Urinary bladder (tissue), 4 donors: ENCODE data around the gene FCHO2. TPM values are rescaled to one million over a fixed set of nuclear protein-coding genes. Genes with fewer than 3 reads are reported as not detected.
A peak's percentile ranks its signal among the peaks of the same experiment; 100 is the strongest.

Experiments
- DNase-seq: peaks from one replicate; pipeline ENCODE4 v3.0.0-alpha.2; 2015; ENCODE audit errors: extremely low spot score
- H3K27ac ChIP-seq: one replicate; pipeline ENCODE4 v1.5.1; 2013; ENCODE audit warnings: low read depth, mild to moderate bottlenecking, moderate library complexity
- H3K36me3 ChIP-seq: one replicate; pipeline ENCODE4 v1.6.1; 2013; ENCODE audit warnings: mild to moderate bottlenecking, moderate library complexity; ENCODE audit not compliant: insufficient read depth
- H3K4me1 ChIP-seq: one replicate; pipeline ENCODE4 v1.6.1; 2013; ENCODE audit warnings: mild to moderate bottlenecking, moderate library complexity; ENCODE audit not compliant: insufficient read depth
- H3K4me3 ChIP-seq: one replicate; pipeline ENCODE4 v1.5.1; 2013; ENCODE audit warnings: low read depth, low read length
- WGBS: extraction: QIAGEN DNeasy Blood & Tissue Kit; methylation state at CpG from one replicate; pipeline ENCODE4 v1.1.7; 2013; 5-methylcytosine and 5-hydroxymethylcytosine counted together
- polyA plus RNA-seq: library from polyadenylated mRNA; stranded (reverse); fragments of 200-250 nt; gene quantifications from one replicate; pipeline ENCODE4 v1.2.3, GENCODE V29; 2013
- total RNA-seq: library from RNA; depleted of rRNA; stranded (reverse); fragments of >200 nt; gene quantifications from one replicate; pipeline ENCODE4 v1.2.3, GENCODE V29; 2014
- donor health status: healthy with polysubstance abuse.
- donor health status: healthy.

FCHO2 gene
- total and polyA plus RNA-seq, 2 donors = 14.5 to 55.5 TPM

DNA sequence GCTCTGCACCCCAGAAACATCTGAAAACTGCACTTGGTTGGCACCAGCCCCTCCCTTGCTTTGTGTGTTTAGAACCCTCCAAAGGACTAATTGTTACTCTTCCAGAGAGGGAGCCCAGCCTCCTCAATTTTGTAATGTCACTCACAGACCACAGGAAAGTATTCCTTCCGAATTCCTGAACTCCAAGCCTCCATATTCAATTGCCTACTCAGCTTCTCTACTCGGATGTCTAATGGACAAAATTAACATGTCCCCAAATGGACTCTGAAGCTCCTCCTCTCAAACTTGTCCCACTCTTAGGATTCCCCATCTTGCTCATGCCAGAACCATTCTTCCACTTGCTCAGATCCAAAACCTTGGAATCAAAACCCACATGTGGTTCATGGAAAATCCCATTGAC is 160.7 kb downstream of the FCHO2 start:
- WGBS = 77% methylated on average over 2 of the region's 2 CpGs
- peaks cover 5% of the 10 kb centered on the region for H3K4me1 ChIP-seq
- no peaks in the 10 kb centered on the region for H3K36me3 ChIP-seq
- no peak for DNase-seq
- H3K27ac ChIP-seq = no peak overlapping the region
- H3K4me3 ChIP-seq = no peak overlapping the region

GRCh38 chr5:73117088-73117740 is 161.4 kb downstream of the FCHO2 start:
- peaks cover 5% of the 10 kb centered on the region for H3K4me1 ChIP-seq
- DNase-seq = no peak
- WGBS = 79% methylated on average over 3 of the region's 3 CpGs
- no peak overlapping the region for H3K4me3 ChIP-seq
- H3K27ac ChIP-seq = no peak overlapping the region
- H3K36me3 ChIP-seq = no peaks in the 10 kb centered on the region

- DNase-seq = no peak
- H3K4me3 ChIP-seq = no peak overlapping the region
- 87% methylated on average over 5 of the region's 5 CpGs for WGBS
- no peak overlapping the region for H3K27ac ChIP-seq
- no peaks in the 10 kb centered on the region for H3K36me3 ChIP-seq
- H3K4me1 ChIP-seq = peaks cover 5% of the 10 kb centered on the region
Measured at GRCh38 chr5:73118391-73118973, 162.6 kb downstream of the FCHO2 start.

GRCh38 chr5:73119451-73120157 is 163.8 kb downstream of the FCHO2 start:
- Histone ChIP-seq H3K4me3 (peak overlapping the region; percentile 46), H3K36me3 (no peaks in the 10 kb centered on the region), H3K27ac (no peak overlapping the region), H3K4me1 (peaks cover 5% of the 10 kb centered on the region)
- DNase-seq = no peak
- 25% methylated on average over 40 of the region's 40 CpGs for WGBS

DNA sequence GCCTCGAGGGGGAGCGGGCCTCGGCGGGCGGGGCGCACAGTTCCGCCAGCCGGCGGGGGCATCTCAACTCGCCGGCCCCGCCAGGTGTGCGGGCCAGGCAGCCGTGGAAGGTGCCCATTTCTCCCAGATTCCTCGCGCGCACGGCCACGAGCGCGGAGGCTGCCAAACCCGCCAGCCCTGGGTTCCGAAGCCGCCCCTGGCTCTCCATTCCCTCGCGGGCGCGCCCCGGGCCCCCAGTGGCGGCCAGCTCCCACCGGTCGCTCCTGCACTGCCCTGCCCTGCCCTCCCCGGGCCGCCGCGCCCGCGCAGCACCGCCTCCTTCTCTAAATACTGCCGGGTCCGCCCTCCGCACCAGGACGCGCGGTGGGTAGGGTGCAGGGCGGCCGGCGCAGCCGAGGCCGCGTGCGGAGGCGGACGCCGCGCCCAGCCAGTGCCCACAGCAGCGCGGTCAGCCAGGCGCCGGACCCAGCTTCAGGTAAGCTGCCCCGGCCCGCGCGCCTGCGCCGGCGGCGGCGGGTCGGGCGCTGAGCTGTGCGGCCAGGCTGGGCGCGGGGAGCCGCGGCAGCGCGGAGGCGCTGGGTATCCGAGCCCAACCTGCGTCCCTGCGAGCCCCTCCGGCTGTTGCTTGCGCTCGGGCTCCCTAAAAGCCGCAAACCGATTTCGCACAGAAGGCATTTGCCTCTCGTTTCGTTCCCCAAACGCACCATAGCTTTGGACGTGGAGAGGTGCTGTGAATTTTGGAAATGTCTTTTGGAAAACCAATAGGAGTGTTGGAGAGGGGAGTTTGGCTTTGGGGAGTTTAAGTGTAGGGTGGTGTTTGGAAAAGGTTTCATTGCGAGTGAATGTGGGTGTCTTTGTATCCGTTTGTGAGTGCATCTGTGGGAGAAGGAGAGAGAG is 164.6 kb downstream of the FCHO2 start, which contains the start of gene TMEM171:
TMEM171 (plus strand) TSS at position 354 of the 897 bp plus-strand sequence. CDS start 2,799 bp downstream, outside the sequence.
- no peaks in the 10 kb centered on the region for H3K36me3 ChIP-seq
- H3K27ac ChIP-seq = no peak within 1 kb of the TSS
- WGBS = under 1% methylated on average over 94 of the region's 94 CpGs
- H3K4me1 ChIP-seq = peaks cover 5% of the 10 kb centered on the region
- H3K4me3 ChIP-seq = peak within 1 kb of the TSS; percentile 46
- DNase-seq = no peak

DNA sequence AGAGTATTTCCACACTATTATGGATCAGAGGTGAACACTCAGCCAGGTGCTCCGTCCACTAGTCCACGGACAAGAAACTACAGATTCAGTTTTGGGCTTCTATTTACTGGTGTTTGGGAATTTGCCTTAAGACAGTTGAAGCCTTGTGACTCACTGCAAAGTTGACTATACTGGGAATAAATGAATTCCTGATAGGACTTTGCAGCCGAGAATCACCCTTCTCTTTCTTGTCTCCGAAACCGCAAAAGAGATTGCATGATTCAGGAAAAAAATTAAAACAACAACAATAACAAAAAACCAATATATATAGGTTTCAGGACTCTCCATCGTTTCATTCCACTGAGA is 165.2 kb downstream of the FCHO2 start:
- H3K27ac ChIP-seq = no peak overlapping the region
- H3K4me3 ChIP-seq = no peak overlapping the region
- DNase-seq = no peak
- no peaks in the 10 kb centered on the region for H3K36me3 ChIP-seq
- WGBS = 35% methylated on average over 6 of the region's 6 CpGs
- peaks cover 5% of the 10 kb centered on the region for H3K4me1 ChIP-seq

DNA sequence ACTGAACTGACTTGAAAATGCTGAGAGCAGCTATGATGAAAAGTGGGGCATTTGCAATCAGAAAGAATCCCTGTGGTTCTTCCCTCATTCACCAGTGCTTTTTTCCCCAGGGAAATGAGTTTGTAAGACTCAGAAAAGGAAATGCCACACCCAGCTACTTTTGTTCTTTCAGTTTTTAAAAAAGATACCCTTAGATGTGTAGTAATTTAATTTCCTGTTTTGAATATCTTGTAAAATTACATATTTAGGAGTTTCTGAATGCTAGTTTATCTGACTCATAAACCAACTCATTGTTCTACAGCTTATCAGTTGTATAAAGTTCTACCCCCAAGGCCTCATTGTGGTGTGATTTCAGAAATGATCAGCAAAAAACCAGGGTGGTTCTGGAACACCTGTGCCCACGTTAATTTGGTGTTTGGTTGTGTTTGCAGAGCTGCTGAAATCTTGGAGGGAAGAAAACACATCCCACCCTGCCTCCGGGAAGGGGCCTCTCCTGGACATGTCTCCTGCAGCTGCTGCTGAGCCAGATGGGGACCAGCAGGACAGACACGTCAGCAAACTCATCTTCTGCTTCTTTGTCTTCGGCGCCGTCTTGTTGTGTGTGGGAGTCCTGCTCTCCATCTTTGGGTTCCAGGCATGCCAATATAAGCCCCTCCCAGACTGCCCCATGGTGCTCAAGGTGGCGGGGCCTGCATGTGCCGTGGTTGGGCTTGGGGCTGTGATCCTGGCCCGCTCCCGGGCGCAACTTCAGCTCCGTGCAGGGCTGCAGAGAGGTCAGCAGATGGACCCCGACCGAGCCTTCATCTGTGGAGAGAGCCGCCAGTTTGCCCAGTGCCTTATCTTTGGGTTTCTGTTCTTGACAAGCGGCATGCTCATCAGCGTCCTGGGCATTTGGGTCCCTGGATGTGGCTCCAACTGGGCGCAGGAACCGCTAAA is 167.3 kb downstream of the FCHO2 start:
- Histone ChIP-seq H3K36me3 (no peaks in the 10 kb centered on the region), H3K27ac (no peak overlapping the region), H3K4me3 (no peak overlapping the region), H3K4me1 (peaks cover 3% of the 10 kb centered on the region)
- no peak for DNase-seq
- WGBS = 70% methylated on average over 19 of the region's 19 CpGs

GRCh38 chr5:73125289-73125688 is 169.4 kb downstream of the FCHO2 start:
- no peaks in the 10 kb centered on the region for H3K36me3 ChIP-seq
- no peak for DNase-seq
- no peak overlapping the region for H3K4me3 ChIP-seq
- H3K4me1 ChIP-seq = peaks cover 3% of the 10 kb centered on the region
- 81% methylated on average over 4 of the region's 4 CpGs for WGBS
- H3K27ac ChIP-seq = no peak overlapping the region

- no peak for DNase-seq
- no peaks in the 10 kb centered on the region for H3K36me3 ChIP-seq
- H3K4me1 ChIP-seq = no peaks in the 10 kb centered on the region
- no peak overlapping the region for H3K4me3 ChIP-seq
- H3K27ac ChIP-seq = no peak overlapping the region
- WGBS = 74% methylated on average over 4 of the region's 4 CpGs
Measured at GRCh38 chr5:73126381-73126780, 170.5 kb downstream of the FCHO2 start.

DNA sequence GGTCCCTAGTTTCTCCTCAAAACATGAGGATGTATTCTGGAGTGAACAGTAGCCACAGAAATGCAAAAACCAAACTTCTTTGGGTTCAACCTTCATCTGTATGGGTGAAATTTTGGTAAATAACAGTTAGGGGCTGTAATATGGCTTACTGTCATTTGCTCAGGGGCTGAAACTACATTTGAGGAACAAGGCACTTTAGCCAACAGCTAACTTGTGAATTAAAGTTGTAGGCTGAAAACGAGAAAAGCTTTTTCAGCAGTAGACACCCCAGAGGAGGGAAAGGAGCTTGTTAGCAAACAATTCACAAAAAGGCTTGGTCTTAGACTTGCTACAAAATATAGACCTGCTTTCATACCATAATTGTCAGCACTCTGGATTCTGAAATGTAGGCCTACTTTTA is 171.1 kb downstream of the FCHO2 start:
- no peaks in the 10 kb centered on the region for H3K4me1 ChIP-seq
- H3K27ac ChIP-seq = no peak overlapping the region
- no peak for DNase-seq
- H3K4me3 ChIP-seq = no peak overlapping the region
- 74% methylated on average over 1 of the region's 1 CpG for WGBS
- H3K36me3 ChIP-seq = no peaks in the 10 kb centered on the region

DNA sequence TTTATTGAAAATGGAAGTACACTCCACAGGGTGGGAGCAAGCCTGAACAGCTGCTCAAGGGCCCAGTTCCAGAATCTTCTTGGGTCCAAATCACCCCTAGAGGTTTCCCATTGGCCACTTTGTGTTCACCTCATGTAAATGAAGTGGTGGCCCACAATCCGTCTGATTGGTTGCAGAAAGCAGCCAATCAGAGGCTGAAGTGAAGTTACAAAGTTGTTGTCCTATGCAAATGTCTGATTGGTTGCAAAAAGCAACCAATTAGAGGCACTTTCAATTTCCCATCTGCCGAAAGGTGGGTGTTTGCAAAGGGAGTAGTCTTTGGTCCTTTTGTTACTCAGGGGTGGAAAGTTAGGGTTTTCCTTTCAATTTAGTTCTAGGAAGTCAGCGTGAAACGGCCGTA is 173.3 kb downstream of the FCHO2 start:
- no peaks in the 10 kb centered on the region for H3K36me3 ChIP-seq
- WGBS = 86% methylated on average over 5 of the region's 5 CpGs
- H3K4me1 ChIP-seq = no peaks in the 10 kb centered on the region
- H3K27ac ChIP-seq = no peak overlapping the region
- H3K4me3 ChIP-seq = no peak overlapping the region
- DNase-seq = no peak

GRCh38 chr5:73130811-73131210 is 175.0 kb downstream of the FCHO2 start:
- H3K27ac ChIP-seq = no peak overlapping the region
- H3K4me1 ChIP-seq = no peaks in the 10 kb centered on the region
- 59% methylated on average over 1 of the region's 1 CpG for WGBS
- DNase-seq = no peak
- H3K36me3 ChIP-seq = no peaks in the 10 kb centered on the region
- no peak overlapping the region for H3K4me3 ChIP-seq
